GM12878 (cell line): ENCODE results near the gene FAM124B. TPM values are rescaled to one million over a fixed set of nuclear protein-coding genes. Genes with fewer than 3 reads are reported as not detected.

ENCODE experiments used
- ATAC-seq: fragments of 200-7000 bp; cut with Tn5 transposase; 3 replicates; pipeline ENCODE4 v1.9.1; 2020; ENCODE audit warnings: mild to moderate bottlenecking, moderate library complexity
- BruUV-seq: library from RNA; stranded (reverse); fragments of 400-500 nt; replicated peaks from 2 replicates; lab custom pipeline; 2021; lab: Mats Ljungman, UMichigan
- CTCF ChIA-PET: fragments of 300-600 bp; sonication (Branson Sonifier 250); formaldehyde crosslinking; extraction: SDS; loops from one replicate; lab custom pipeline; 2021; ENCODE audit warnings: inconsistent platforms; lab: Yijun Ruan, JAX
- POLR2A ChIA-PET: fragments of 350-600 bp; formaldehyde crosslinking; extraction: SDS; loops from one replicate; lab custom pipeline; 2021; ENCODE audit warnings: inconsistent platforms; lab: Charles Lee
- RAD21 ChIA-PET: fragments of 300-600 bp; sonication (Branson Sonifier 250); formaldehyde crosslinking; loops from one replicate; lab custom pipeline; 2023; ENCODE audit warnings: antibody characterized with exemption; ENCODE audit not compliant: unreplicated experiment; lab: Charles Lee
- SMC1A ChIA-PET: fragments of 300-600 bp; sonication (Branson Sonifier 250); formaldehyde crosslinking; loops from one replicate; lab custom pipeline; 2023; ENCODE audit not compliant: unreplicated experiment, uncharacterized antibody; lab: Charles Lee
- DNase-seq: peaks from one replicate; pipeline ENCODE4 v3.0.0-alpha.2; 2011; ENCODE audit warnings: low read depth, low spot score
- FAIRE-seq: peaks from 3 replicates; lab custom pipeline; 2011; peaks lifted over from hg19 to GRCh38; lab: Jason Lieb, UNC
- H2AFZ ChIP-seq: 2 replicates; pipeline ENCODE4 v1.6.0; 2011; ENCODE audit warnings: low read depth, low read length, control low read depth; ENCODE audit not compliant: control insufficient read depth
- H3K27ac ChIP-seq: 2 replicates; pipeline ENCODE4 v1.5.1; 2011; ENCODE audit warnings: control low read depth; ENCODE audit not compliant: control insufficient read depth, insufficient read depth
- H3K27me3 ChIP-seq, 2 experiments: replicated peaks in 1 of 2; 2 replicates each; pipeline versions ENCODE4 v1.6.0 to v1.6.1; 2011; ENCODE audit warnings: low read length in 1 of 2; ENCODE audit not compliant: control insufficient read depth in 2 of 2, insufficient read depth in 2 of 2
- H3K36me3 ChIP-seq, 2 experiments: 2 replicates each; pipeline ENCODE4 v1.5.1; 2011; ENCODE audit warnings: low read length in 1 of 2; ENCODE audit not compliant: control insufficient read depth in 2 of 2, insufficient read depth in 2 of 2
- H3K4me1 ChIP-seq: 2 replicates; pipeline ENCODE4 v1.6.1; 2011; ENCODE audit warnings: mild to moderate bottlenecking, low read length, moderate library complexity, mixed read lengths; ENCODE audit not compliant: control insufficient read depth, insufficient read depth
- H3K4me2 ChIP-seq: 2 replicates; pipeline ENCODE4 v1.6.0; 2011; ENCODE audit warnings: control low read depth; ENCODE audit not compliant: control insufficient read depth, insufficient read depth
- H3K4me3 ChIP-seq: fragments of 200-600 bp; sonication (generic); 2 replicates; pipeline ENCODE4 v1.5.1; 2016
- H3K79me2 ChIP-seq: 2 replicates; pipeline ENCODE4 v1.6.0; 2011; ENCODE audit warnings: low read length; ENCODE audit not compliant: control insufficient read depth, insufficient read depth
- H3K9ac ChIP-seq: 2 replicates; pipeline ENCODE4 v1.8.0; 2011; ENCODE audit warnings: low read length, control low read depth, mixed read lengths; ENCODE audit not compliant: control insufficient read depth, insufficient read depth
- H3K9me3 ChIP-seq: replicated peaks from 3 replicates; pipeline ENCODE4 v1.5.1; 2011; ENCODE audit warnings: mild to moderate bottlenecking, low read length; ENCODE audit not compliant: control insufficient read depth, insufficient read depth
- H4K20me1 ChIP-seq: 2 replicates; pipeline ENCODE4 v1.6.0; 2011; ENCODE audit not compliant: control insufficient read depth, insufficient read depth
- ASH2L ChIP-seq: fragments of 300-600, 200-600 bp; sonication (generic); IDR thresholded peaks from 2 replicates; pipeline ENCODE4 v1.6.1; 2017; ENCODE audit warnings: low read depth, mild to moderate bottlenecking, borderline replicate concordance
- BCL11A ChIP-seq: IDR thresholded peaks from 2 replicates; pipeline ENCODE4 v1.6.1; 2011; ENCODE audit warnings: low read depth, low read length
- CBX5 ChIP-seq: sonication (generic); IDR thresholded peaks from 2 replicates; pipeline ENCODE4 v1.6.1; 2016; ENCODE audit warnings: low read depth, moderate library complexity, mild to moderate bottlenecking, inconsistent platforms
- EGR1 ChIP-seq, 2 experiments: IDR thresholded peaks; 1 replicate in 1 of 2; 2 replicates in 1 of 2; pipeline ENCODE4 v1.6.1; 2011 to 2012; ENCODE audit warnings: low read depth in 2 of 2, low read length in 2 of 2, borderline replicate concordance in 1 of 2, mild to moderate bottlenecking in 1 of 2, moderate library complexity in 1 of 2
- GABPA ChIP-seq: IDR thresholded peaks from 2 replicates; pipeline ENCODE4 v1.6.1; 2014; ENCODE audit warnings: antibody characterized with exemption, low read depth, mild to moderate bottlenecking, inconsistent platforms
- HCFC1 ChIP-seq: fragments of 150-350 bp; IDR thresholded peaks from 2 replicates; pipeline ENCODE4 v1.6.1; 2014; ENCODE audit warnings: low read length
- IKZF1 ChIP-seq: fragments of 450-650 bp; conservative IDR thresholded peaks from 2 replicates; pipeline ENCODE4 v1.6.1; 2017; ENCODE audit warnings: antibody characterized with exemption, mild to moderate bottlenecking
- JUNB ChIP-seq: IDR thresholded peaks from 2 replicates; pipeline ENCODE4 v1.6.1; 2016; ENCODE audit warnings: antibody characterized with exemption, mild to moderate bottlenecking
- MEF2B ChIP-seq: fragments of 450-650 bp; IDR thresholded peaks from 2 replicates; pipeline ENCODE4 v1.6.1; 2018; ENCODE audit warnings: mild to moderate bottlenecking, moderate library complexity; ENCODE audit not compliant: partially characterized antibody, poor library complexity, severe bottlenecking
- MYB ChIP-seq: fragments of 150-350 bp; IDR thresholded peaks from 2 replicates; pipeline ENCODE4 v1.6.1; 2014; ENCODE audit warnings: mild to moderate bottlenecking, low read depth, low read length, borderline replicate concordance
- NBN ChIP-seq: fragments of 450-650 bp; IDR thresholded peaks from 2 replicates; pipeline ENCODE4 v1.6.1; 2016
- NFIC ChIP-seq: IDR thresholded peaks from 2 replicates; pipeline ENCODE4 v1.6.1; 2012; ENCODE audit warnings: low read depth, mild to moderate bottlenecking, inconsistent platforms, low read length, moderate library complexity
- POLR2AphosphoS5 ChIP-seq: IDR thresholded peaks from 2 replicates; pipeline ENCODE4 v1.6.1; 2011; ENCODE audit warnings: mild to moderate bottlenecking, low read length, inconsistent platforms
- RFX5 ChIP-seq: IDR thresholded peaks from 2 replicates; pipeline ENCODE4 v1.6.1; 2011; ENCODE audit warnings: low read depth, low read length, improper control_type of control experiment
- SMAD5 ChIP-seq: IDR thresholded peaks from 2 replicates; pipeline ENCODE4 v1.6.1; 2016; ENCODE audit warnings: antibody characterized with exemption, low read depth
- SMARCA5 ChIP-seq: fragments of 450-650 bp; IDR thresholded peaks from 2 replicates; pipeline ENCODE4 v1.6.1; 2017; ENCODE audit warnings: mild to moderate bottlenecking
- SPI1 ChIP-seq: IDR thresholded peaks from 2 replicates; pipeline ENCODE4 v1.6.1; 2011; ENCODE audit warnings: low read depth, mild to moderate bottlenecking, low read length, moderate library complexity, borderline replicate concordance; ENCODE audit not compliant: insufficient read depth
- WRNIP1 ChIP-seq: IDR thresholded peaks from 2 replicates; pipeline ENCODE4 v1.6.1; 2011; ENCODE audit warnings: low read depth, low read length, improper control_type of control experiment, borderline replicate concordance
- WGBS: methylation state at CpG from one replicate; pipeline ENCODE4 v1.1.6; 2016; ENCODE audit warnings: low lambda C conversion rate; ENCODE audit not compliant: insufficient replicate concordance, insufficient coverage; ENCODE audit errors: missing lambda C conversion rate; 5-methylcytosine and 5-hydroxymethylcytosine counted together
- in situ Hi-C: fragments of 300-500 bp; cut with MboI; formaldehyde crosslinking; loops from 9 replicates; pipeline ENCODE4 v1.14.3; 2018; ENCODE audit warnings: mixed read lengths
- intact Hi-C: fragments of 100-400 bp; cut with micrococcal nuclease; formaldehyde crosslinking; loops from one replicate; pipeline ENCODE4 v1.14.2; 2022; ENCODE audit not compliant: unreplicated experiment
- polyA plus RNA-seq, 11 experiments: library from polyadenylated mRNA; depleted of rRNA in 4 of 11; unstranded in 6 of 11; stranded (reverse) in 5 of 11; fragments of >200 nt; fragmentation: Nextera tagmentation in 4 of 11; fragmentation: Illumina TruSeq in 1 of 11; extraction: Ambion mirVana in 4 of 11; extraction: Trizol in 1 of 11; gene quantifications; 1 replicate in 1 of 11; 2 replicates in 10 of 11; pipeline versions ENCODE4 v1.2.1 to v1.2.3, GENCODE V29; 2011 to 2016; ENCODE audit warnings: inconsistent platforms in 2 of 11, missing spikeins in 2 of 11, low read depth in 1 of 11
- total RNA-seq, 4 experiments: library from RNA; depleted of rRNA in 3 of 4; stranded (reverse); fragments of >200 nt in 3 of 4; fragmentation: Illumina TruSeq in 1 of 4; extraction: Trizol in 1 of 4; gene quantifications; 2 replicates each; pipeline versions ENCODE4 v1.2.1 to v1.2.3, GENCODE V29; 2013 to 2021
- TF ChIP-seq, protein P1 (sequence below): IDR thresholded peaks from 2 replicates; pipeline ENCODE4 v1.6.1; 2011; ENCODE audit warnings: low read depth, low read length, improper control_type of control experiment, borderline replicate concordance

The FAM124B gene
- total and polyA plus RNA-seq, 10 of the 15 experiments (the other 5 are each of a cell fraction or from before 2014, with no cell fraction given), result not detected

DNA sequence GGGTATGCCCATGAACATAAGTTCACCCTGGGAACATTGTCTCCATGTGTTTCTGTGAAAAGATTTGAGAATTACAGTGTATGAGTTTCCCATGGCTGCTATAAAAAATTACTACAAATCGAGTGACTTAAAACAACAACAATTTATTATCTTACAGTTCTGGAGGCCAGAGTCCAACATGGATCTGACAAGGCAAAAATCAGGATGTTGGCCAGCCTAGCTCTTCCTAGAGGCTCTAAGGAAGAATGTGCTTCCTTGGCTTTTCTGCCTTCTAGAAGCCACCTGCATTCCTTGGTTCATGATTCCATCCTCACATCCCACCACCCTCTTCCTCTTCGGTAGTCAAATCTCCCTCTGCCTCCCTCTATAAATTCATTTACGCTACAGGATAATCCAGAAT is 38.6 kb downstream of the FAM124B start:
- H3K9me3 ChIP-seq, result no peaks in the 10 kb centered on the region
- TF ChIP-seq BCL11A (no peak), EGR1 (IDR thresholded peaks at IDR 0.05; ENCODE audit: borderline replicate concordance in 1 of 2, low read depth in 2 of 2, low read length in 2 of 2) (no peak), SMAD5 (no peak), IKZF1 (no peak), HCFC1 (no peak), RFX5 (no peak), GABPA (no peak), MYB (no peak), JUNB (no peak), CBX5 (no peak), WRNIP1 (no peak), POLR2AphosphoS5 (no peak), NBN (no peak), NFIC (no peak), SMARCA5 (no peak), SPI1 (no peak), MEF2B (no peak), ASH2L (no peak)
- TF ChIP-seq, protein P1, sequence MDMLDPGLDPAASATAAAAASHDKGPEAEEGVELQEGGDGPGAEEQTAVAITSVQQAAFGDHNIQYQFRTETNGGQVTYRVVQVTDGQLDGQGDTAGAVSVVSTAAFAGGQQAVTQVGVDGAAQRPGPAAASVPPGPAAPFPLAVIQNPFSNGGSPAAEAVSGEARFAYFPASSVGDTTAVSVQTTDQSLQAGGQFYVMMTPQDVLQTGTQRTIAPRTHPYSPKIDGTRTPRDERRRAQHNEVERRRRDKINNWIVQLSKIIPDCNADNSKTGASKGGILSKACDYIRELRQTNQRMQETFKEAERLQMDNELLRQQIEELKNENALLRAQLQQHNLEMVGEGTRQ, result no peak
- TF ChIP-seq, all 136 proteins: peak for 0
- H4K20me1 ChIP-seq, result no peaks in the 10 kb centered on the region
- RAD21 ChIA-PET, result no interaction called here
- no peak overlapping the region for H3K9ac ChIP-seq
- no peak overlapping the region for H3K4me2 ChIP-seq
- no peaks in the 10 kb centered on the region for H3K36me3 ChIP-seq
- intact Hi-C loops (no loop called here), in situ Hi-C loops (loop anchor here (25.0 kb wide), 1 partner anchor 649 kb away; no protein-coding TSS in a partner anchor)
- FAIRE-seq (no peak), DNase-seq (no peak), ATAC-seq (no peak)
- no peak overlapping the region for H3K27ac ChIP-seq
- H3K79me2 ChIP-seq, result no peaks in the 10 kb centered on the region
- no peak overlapping the region for H3K4me3 ChIP-seq
- POLR2A ChIA-PET, result no interaction called here
- H2AFZ ChIP-seq, result no peak overlapping the region
- no TSS peak for BruUV-seq
- H3K27me3 ChIP-seq, result no peaks in the 10 kb centered on the region
- SMC1A ChIA-PET, result no interaction called here
- 59% methylated on average over 3 of the region's 3 CpGs for WGBS
- CTCF ChIA-PET, result no interaction called here
- no peaks in the 10 kb centered on the region for H3K4me1 ChIP-seq
